Measurements from ENCODE around the gene DST. TPM values are rescaled to one million over a fixed set of nuclear protein-coding genes. Genes with fewer than 3 reads are reported as not detected.

The DST gene
- polyA plus RNA-seq, 1 donor from 2014 or later = not detected

- Mint-ChIP-seq H3K9me3 (peaks cover 0 to 5% (median 4%) of the 10 kb centered on the region in 3 donors), H3K27me3 (no peaks in the 10 kb centered on the region), H3K27ac (no peak overlapping the region), H3K4me1 (no peaks in the 10 kb centered on the region), H3K4me3 (no peak overlapping the region), H3K36me3 (no peaks in the 10 kb centered on the region)
These were observed 166.8 kb downstream of the DST start for GRCh38 chr6:56475736-56476457.

GRCh38 chr6:56474532-56474931 lies 168.2 kb downstream of the DST start:
- no peak overlapping the region for H3K27ac Mint-ChIP-seq
- peaks cover 0 to 4% (median 3%) of the 10 kb centered on the region in 3 donors for H3K9me3 Mint-ChIP-seq
- H3K27me3 Mint-ChIP-seq = no peaks in the 10 kb centered on the region
- no peak overlapping the region for H3K4me3 Mint-ChIP-seq
- H3K36me3 Mint-ChIP-seq = no peaks in the 10 kb centered on the region
- no peaks in the 10 kb centered on the region for H3K4me1 Mint-ChIP-seq

- H3K9me3 Mint-ChIP-seq = peaks cover 0 to 1% (median 0%) of the 10 kb centered on the region in 3 donors
- H3K27me3 Mint-ChIP-seq = no peaks in the 10 kb centered on the region
- H3K36me3 Mint-ChIP-seq = no peaks in the 10 kb centered on the region
- H3K4me3 Mint-ChIP-seq = no peak overlapping the region
- no peak overlapping the region for H3K27ac Mint-ChIP-seq
- no peaks in the 10 kb centered on the region for H3K4me1 Mint-ChIP-seq
These were observed 179.2 kb downstream of the DST start for GRCh38 chr6:56463443-56463842.

GRCh38 chr6:56459030-56459805 lies 183.5 kb downstream of the DST start:
- Mint-ChIP-seq H3K27me3 (no peaks in the 10 kb centered on the region), H3K9me3 (peaks cover 0 to 1% (median 0%) of the 10 kb centered on the region in 3 donors), H3K4me1 (no peaks in the 10 kb centered on the region), H3K27ac (no peak overlapping the region), H3K4me3 (no peak overlapping the region), H3K36me3 (no peaks in the 10 kb centered on the region)

- Mint-ChIP-seq H3K4me3 (no peak overlapping the region), H3K9me3 (peaks cover 0 to 3% (median 0%) of the 10 kb centered on the region in 3 donors), H3K27me3 (no peaks in the 10 kb centered on the region), H3K36me3 (no peaks in the 10 kb centered on the region), H3K4me1 (no peaks in the 10 kb centered on the region), H3K27ac (no peak overlapping the region)
These were observed 184.3 kb downstream of the DST start for GRCh38 chr6:56458324-56458884.

GRCh38 chr6:56456785-56457184 lies 185.9 kb downstream of the DST start:
- Mint-ChIP-seq H3K27me3 (no peaks in the 10 kb centered on the region), H3K4me1 (no peaks in the 10 kb centered on the region), H3K36me3 (no peaks in the 10 kb centered on the region), H3K4me3 (no peak overlapping the region), H3K9me3 (peaks cover 0 to 2% (median 0%) of the 10 kb centered on the region in 3 donors), H3K27ac (no peak overlapping the region)

- H3K9me3 Mint-ChIP-seq = peaks cover 0 to 2% (median 0%) of the 10 kb centered on the region in 3 donors
These were observed 191.6 kb downstream of the DST start for GRCh38 chr6:56450882-56451739.

GRCh38 chr6:56450376-56450775 lies 192.3 kb downstream of the DST start:
- Mint-ChIP-seq H3K4me1 (no peaks in the 10 kb centered on the region), H3K36me3 (no peaks in the 10 kb centered on the region), H3K27ac (no peak overlapping the region), H3K4me3 (no peak overlapping the region), H3K9me3 (peaks cover 0 to 2% (median 0%) of the 10 kb centered on the region in 3 donors), H3K27me3 (peaks cover 2% of the 10 kb centered on the region)

More at GRCh38 chr6:56450882-56451739, 191.6 kb downstream of the DST start:
- no peaks in the 10 kb centered on the region for H3K36me3 Mint-ChIP-seq
- no peak overlapping the region for H3K27ac Mint-ChIP-seq
- H3K4me1 Mint-ChIP-seq = no peaks in the 10 kb centered on the region
- peaks cover 2% of the 10 kb centered on the region for H3K27me3 Mint-ChIP-seq
- H3K4me3 Mint-ChIP-seq = no peak overlapping the region

- Mint-ChIP-seq H3K27me3 (peaks cover 2% of the 10 kb centered on the region), H3K36me3 (no peaks in the 10 kb centered on the region), H3K27ac (no peak overlapping the region), H3K9me3 (no peaks in the 10 kb centered on the region), H3K4me3 (no peak overlapping the region), H3K4me1 (no peaks in the 10 kb centered on the region)
These were observed 194.6 kb downstream of the DST start for GRCh38 chr6:56448046-56448445.

- no peaks in the 10 kb centered on the region for H3K4me1 Mint-ChIP-seq
- no peak overlapping the region for H3K4me3 Mint-ChIP-seq
- no peaks in the 10 kb centered on the region for H3K9me3 Mint-ChIP-seq
- H3K36me3 Mint-ChIP-seq = no peaks in the 10 kb centered on the region
- H3K27ac Mint-ChIP-seq = no peak overlapping the region
- H3K27me3 Mint-ChIP-seq = no peaks in the 10 kb centered on the region
These were observed 196.9 kb downstream of the DST start for GRCh38 chr6:56445818-56446217.

- no peak overlapping the region for H3K4me3 Mint-ChIP-seq
- H3K4me1 Mint-ChIP-seq = no peaks in the 10 kb centered on the region
- H3K9me3 Mint-ChIP-seq = peaks cover 0 to 1% (median under 1%) of the 10 kb centered on the region in 3 donors
- no peaks in the 10 kb centered on the region for H3K27me3 Mint-ChIP-seq
- no peak overlapping the region for H3K27ac Mint-ChIP-seq
- no peaks in the 10 kb centered on the region for H3K36me3 Mint-ChIP-seq
These were observed 197.8 kb downstream of the DST start for GRCh38 chr6:56444855-56445254.

GRCh38 chr6:56440551-56440981 lies 202.1 kb downstream of the DST start:
- no peaks in the 10 kb centered on the region for H3K36me3 Mint-ChIP-seq
- peaks cover 3 to 9% (median 4%) of the 10 kb centered on the region in 3 donors for H3K9me3 Mint-ChIP-seq
- no peaks in the 10 kb centered on the region for H3K4me1 Mint-ChIP-seq
- no peak overlapping the region for H3K27ac Mint-ChIP-seq
- H3K27me3 Mint-ChIP-seq = no peaks in the 10 kb centered on the region
- no peak overlapping the region for H3K4me3 Mint-ChIP-seq

- Mint-ChIP-seq H3K9me3 (peaks cover 3 to 14% (median 8%) of the 10 kb centered on the region in 3 donors), H3K27me3 (no peaks in the 10 kb centered on the region), H3K27ac (peak overlapping the region in 1 of 3 donors; percentile 11), H3K36me3 (no peaks in the 10 kb centered on the region), H3K4me3 (no peak overlapping the region), H3K4me1 (no peaks in the 10 kb centered on the region)
These were observed 205.4 kb downstream of the DST start for GRCh38 chr6:56437171-56437900.

- no peaks in the 10 kb centered on the region for H3K27me3 Mint-ChIP-seq
- H3K4me3 Mint-ChIP-seq = no peak overlapping the region
- H3K4me1 Mint-ChIP-seq = no peaks in the 10 kb centered on the region
- no peak overlapping the region for H3K27ac Mint-ChIP-seq
- H3K9me3 Mint-ChIP-seq = peaks cover 3 to 16% (median 9%) of the 10 kb centered on the region in 3 donors
- no peaks in the 10 kb centered on the region for H3K36me3 Mint-ChIP-seq
These were observed 206.9 kb downstream of the DST start for GRCh38 chr6:56435754-56436153.
